GM12878 (cell line): Measurements from ENCODE around the gene CEP89. TPM values are rescaled to one million over a fixed set of nuclear protein-coding genes. Genes with fewer than 3 reads are reported as not detected.

Experiments used
- ATAC-seq: fragments of 200-7000 bp; cut with Tn5 transposase; 3 replicates; pipeline ENCODE4 v1.9.1; 2020; ENCODE audit warnings: mild to moderate bottlenecking, moderate library complexity
- BruUV-seq: library from RNA; stranded (reverse); fragments of 400-500 nt; replicated peaks from 2 replicates; lab custom pipeline; 2021; lab: Mats Ljungman, UMichigan
- CTCF ChIA-PET: fragments of 300-600 bp; sonication (Branson Sonifier 250); formaldehyde crosslinking; extraction: SDS; loops from one replicate; lab custom pipeline; 2021; ENCODE audit warnings: inconsistent platforms; lab: Yijun Ruan, JAX
- POLR2A ChIA-PET: fragments of 350-600 bp; formaldehyde crosslinking; extraction: SDS; loops from one replicate; lab custom pipeline; 2021; ENCODE audit warnings: inconsistent platforms; lab: Charles Lee
- RAD21 ChIA-PET: fragments of 300-600 bp; sonication (Branson Sonifier 250); formaldehyde crosslinking; loops from one replicate; lab custom pipeline; 2023; ENCODE audit warnings: antibody characterized with exemption; ENCODE audit not compliant: unreplicated experiment; lab: Charles Lee
- SMC1A ChIA-PET: fragments of 300-600 bp; sonication (Branson Sonifier 250); formaldehyde crosslinking; loops from one replicate; lab custom pipeline; 2023; ENCODE audit not compliant: unreplicated experiment, uncharacterized antibody; lab: Charles Lee
- DNase-seq: peaks from one replicate; pipeline ENCODE4 v3.0.0-alpha.2; 2011; ENCODE audit warnings: low read depth, low spot score
- FAIRE-seq: peaks from 3 replicates; lab custom pipeline; 2011; peaks lifted over from hg19 to GRCh38; lab: Jason Lieb, UNC
- H2AFZ ChIP-seq: 2 replicates; pipeline ENCODE4 v1.6.0; 2011; ENCODE audit warnings: low read depth, low read length, control low read depth; ENCODE audit not compliant: control insufficient read depth
- H3K27ac ChIP-seq: 2 replicates; pipeline ENCODE4 v1.5.1; 2011; ENCODE audit warnings: control low read depth; ENCODE audit not compliant: control insufficient read depth, insufficient read depth
- H3K27me3 ChIP-seq, 2 experiments: replicated peaks in 1 of 2; 2 replicates each; pipeline versions ENCODE4 v1.6.0 to v1.6.1; 2011; ENCODE audit warnings: low read length in 1 of 2; ENCODE audit not compliant: control insufficient read depth in 2 of 2, insufficient read depth in 2 of 2
- H3K36me3 ChIP-seq, 2 experiments: 2 replicates each; pipeline ENCODE4 v1.5.1; 2011; ENCODE audit warnings: low read length in 1 of 2; ENCODE audit not compliant: control insufficient read depth in 2 of 2, insufficient read depth in 2 of 2
- H3K4me1 ChIP-seq: 2 replicates; pipeline ENCODE4 v1.6.1; 2011; ENCODE audit warnings: mild to moderate bottlenecking, low read length, moderate library complexity, mixed read lengths; ENCODE audit not compliant: control insufficient read depth, insufficient read depth
- H3K4me2 ChIP-seq: 2 replicates; pipeline ENCODE4 v1.6.0; 2011; ENCODE audit warnings: control low read depth; ENCODE audit not compliant: control insufficient read depth, insufficient read depth
- H3K4me3 ChIP-seq: fragments of 200-600 bp; sonication (generic); 2 replicates; pipeline ENCODE4 v1.5.1; 2016
- H3K79me2 ChIP-seq: 2 replicates; pipeline ENCODE4 v1.6.0; 2011; ENCODE audit warnings: low read length; ENCODE audit not compliant: control insufficient read depth, insufficient read depth
- H3K9ac ChIP-seq: 2 replicates; pipeline ENCODE4 v1.8.0; 2011; ENCODE audit warnings: low read length, control low read depth, mixed read lengths; ENCODE audit not compliant: control insufficient read depth, insufficient read depth
- H3K9me3 ChIP-seq: replicated peaks from 3 replicates; pipeline ENCODE4 v1.5.1; 2011; ENCODE audit warnings: mild to moderate bottlenecking, low read length; ENCODE audit not compliant: control insufficient read depth, insufficient read depth
- H4K20me1 ChIP-seq: 2 replicates; pipeline ENCODE4 v1.6.0; 2011; ENCODE audit not compliant: control insufficient read depth, insufficient read depth
- ASH2L ChIP-seq: fragments of 300-600, 200-600 bp; sonication (generic); IDR thresholded peaks from 2 replicates; pipeline ENCODE4 v1.6.1; 2017; ENCODE audit warnings: low read depth, mild to moderate bottlenecking, borderline replicate concordance
- CBFB ChIP-seq: IDR thresholded peaks from 2 replicates; pipeline ENCODE4 v1.6.1; 2016; ENCODE audit warnings: antibody characterized with exemption, low read depth
- ESRRA ChIP-seq: IDR thresholded peaks from 2 replicates; pipeline ENCODE4 v1.6.1; 2012; ENCODE audit warnings: mild to moderate bottlenecking, low read length, improper control_type of control experiment
- IRF3 ChIP-seq: fragments of 450-650 bp; IDR thresholded peaks from 2 replicates; pipeline ENCODE4 v1.6.1; 2014; ENCODE audit warnings: mild to moderate bottlenecking
- JUNB ChIP-seq: IDR thresholded peaks from 2 replicates; pipeline ENCODE4 v1.6.1; 2016; ENCODE audit warnings: antibody characterized with exemption, mild to moderate bottlenecking
- KDM1A ChIP-seq: fragments of 200-600 bp; sonication (generic); IDR thresholded peaks from 2 replicates; pipeline ENCODE4 v1.6.1; 2016; ENCODE audit warnings: borderline replicate concordance
- MEF2B ChIP-seq: fragments of 450-650 bp; IDR thresholded peaks from 2 replicates; pipeline ENCODE4 v1.6.1; 2018; ENCODE audit warnings: mild to moderate bottlenecking, moderate library complexity; ENCODE audit not compliant: partially characterized antibody, poor library complexity, severe bottlenecking
- MYC ChIP-seq: IDR thresholded peaks from 2 replicates; pipeline ENCODE4 v1.6.1; 2011; ENCODE audit warnings: mild to moderate bottlenecking, low read length, moderate library complexity, inconsistent platforms; ENCODE audit not compliant: insufficient read depth, insufficient replicate concordance, insufficient read length, severe bottlenecking
- NRF1 ChIP-seq: conservative IDR thresholded peaks from 2 replicates; pipeline ENCODE4 v1.6.1; 2011; ENCODE audit warnings: mild to moderate bottlenecking, low read depth, low read length, improper control_type of control experiment
- SMAD1 ChIP-seq: fragments of 450-650 bp; IDR thresholded peaks from 2 replicates; pipeline ENCODE4 v1.6.1; 2018; ENCODE audit warnings: mild to moderate bottlenecking, low read depth; ENCODE audit not compliant: partially characterized antibody
- SP1 ChIP-seq: IDR thresholded peaks from one replicate; pipeline ENCODE4 v1.6.1; 2011; ENCODE audit warnings: low read depth, low read length
- SREBF1 ChIP-seq: IDR thresholded peaks from 2 replicates; pipeline ENCODE4 v1.6.1; 2012; ENCODE audit warnings: mild to moderate bottlenecking, low read length
- USF1 ChIP-seq: IDR thresholded peaks from 2 replicates; pipeline ENCODE4 v1.6.1; 2011; ENCODE audit warnings: borderline replicate concordance, low read depth, mild to moderate bottlenecking, moderate library complexity, mixed read lengths, low read length; ENCODE audit not compliant: insufficient read depth; ENCODE audit errors: extremely low read length
- WRNIP1 ChIP-seq: IDR thresholded peaks from 2 replicates; pipeline ENCODE4 v1.6.1; 2011; ENCODE audit warnings: low read depth, low read length, improper control_type of control experiment, borderline replicate concordance
- YY1 ChIP-seq: IDR thresholded peaks from 2 replicates; pipeline ENCODE4 v1.6.1; 2011; ENCODE audit warnings: low read depth, mild to moderate bottlenecking, low read length
- ZNF622 ChIP-seq: fragments of 450-650 bp; IDR thresholded peaks from 2 replicates; pipeline ENCODE4 v1.6.1; 2017; ENCODE audit warnings: mild to moderate bottlenecking, inconsistent platforms
- WGBS: methylation state at CpG from one replicate; pipeline ENCODE4 v1.1.6; 2016; ENCODE audit warnings: low lambda C conversion rate; ENCODE audit not compliant: insufficient replicate concordance, insufficient coverage; ENCODE audit errors: missing lambda C conversion rate; 5-methylcytosine and 5-hydroxymethylcytosine counted together
- in situ Hi-C: fragments of 300-500 bp; cut with MboI; formaldehyde crosslinking; loops from 9 replicates; pipeline ENCODE4 v1.14.3; 2018; ENCODE audit warnings: mixed read lengths
- intact Hi-C: fragments of 100-400 bp; cut with micrococcal nuclease; formaldehyde crosslinking; loops from one replicate; pipeline ENCODE4 v1.14.2; 2022; ENCODE audit not compliant: unreplicated experiment
- polyA plus RNA-seq, 11 experiments: library from polyadenylated mRNA; depleted of rRNA in 4 of 11; unstranded in 6 of 11; stranded (reverse) in 5 of 11; fragments of >200 nt; fragmentation: Nextera tagmentation in 4 of 11; fragmentation: Illumina TruSeq in 1 of 11; extraction: Ambion mirVana in 4 of 11; extraction: Trizol in 1 of 11; gene quantifications; 1 replicate in 1 of 11; 2 replicates in 10 of 11; pipeline versions ENCODE4 v1.2.1 to v1.2.3, GENCODE V29; 2011 to 2016; ENCODE audit warnings: inconsistent platforms in 2 of 11, missing spikeins in 2 of 11, low read depth in 1 of 11
- total RNA-seq, 4 experiments: library from RNA; depleted of rRNA in 3 of 4; stranded (reverse); fragments of >200 nt in 3 of 4; fragmentation: Illumina TruSeq in 1 of 4; extraction: Trizol in 1 of 4; gene quantifications; 2 replicates each; pipeline versions ENCODE4 v1.2.1 to v1.2.3, GENCODE V29; 2013 to 2021

The CEP89 gene
- total and polyA plus RNA-seq, 10 of the 15 experiments (the other 5 are each of a cell fraction or from before 2014, with no cell fraction given): 6.0 to 19.3 (median 10.2) TPM

- Histone ChIP-seq H4K20me1 (no peaks in the 10 kb centered on the region), H3K27ac (no peak overlapping the region), H3K27me3 (no peaks in the 10 kb centered on the region), H3K79me2 (no peaks in the 10 kb centered on the region), H3K4me1 (no peaks in the 10 kb centered on the region), H2AFZ (no peak overlapping the region), H3K36me3 (no peaks in the 10 kb centered on the region; a peak in 1 of 4 replicates), H3K9me3 (no peaks in the 10 kb centered on the region; the same call in 2 of the 3 replicates), H3K4me2 (no peak overlapping the region), H3K9ac (no peak overlapping the region), H3K4me3 (no peak overlapping the region)
- 96% methylated on average over 6 of the region's 6 CpGs for WGBS
- BruUV-seq: no TSS peak
- intact Hi-C loops (no loop called here), in situ Hi-C loops (no loop called here)
- FAIRE-seq: no peak
- RAD21 ChIA-PET: no interaction called here
- SMC1A ChIA-PET: no interaction called here
- ATAC-seq: no peak
- POLR2A ChIA-PET: no interaction called here
- DNase-seq: no peak
- TF ChIP-seq SP1 (no peak), USF1 (no peak), ASH2L (no peak), NRF1 (no peak), YY1 (no peak), SREBF1 (no peak), CBFB (no peak), KDM1A (no peak), SMAD1 (no peak), ZNF622 (no peak), ESRRA (no peak), WRNIP1 (no peak), JUNB (no peak), IRF3 (no peak), MEF2B (no peak), MYC (no peak)
- CTCF ChIA-PET: no interaction called here
These were observed 47.6 kb downstream of the CEP89 start for GRCh38 chr19:32924200-32924599.
